ENCODE data around the gene MID1IP1.

DNA sequence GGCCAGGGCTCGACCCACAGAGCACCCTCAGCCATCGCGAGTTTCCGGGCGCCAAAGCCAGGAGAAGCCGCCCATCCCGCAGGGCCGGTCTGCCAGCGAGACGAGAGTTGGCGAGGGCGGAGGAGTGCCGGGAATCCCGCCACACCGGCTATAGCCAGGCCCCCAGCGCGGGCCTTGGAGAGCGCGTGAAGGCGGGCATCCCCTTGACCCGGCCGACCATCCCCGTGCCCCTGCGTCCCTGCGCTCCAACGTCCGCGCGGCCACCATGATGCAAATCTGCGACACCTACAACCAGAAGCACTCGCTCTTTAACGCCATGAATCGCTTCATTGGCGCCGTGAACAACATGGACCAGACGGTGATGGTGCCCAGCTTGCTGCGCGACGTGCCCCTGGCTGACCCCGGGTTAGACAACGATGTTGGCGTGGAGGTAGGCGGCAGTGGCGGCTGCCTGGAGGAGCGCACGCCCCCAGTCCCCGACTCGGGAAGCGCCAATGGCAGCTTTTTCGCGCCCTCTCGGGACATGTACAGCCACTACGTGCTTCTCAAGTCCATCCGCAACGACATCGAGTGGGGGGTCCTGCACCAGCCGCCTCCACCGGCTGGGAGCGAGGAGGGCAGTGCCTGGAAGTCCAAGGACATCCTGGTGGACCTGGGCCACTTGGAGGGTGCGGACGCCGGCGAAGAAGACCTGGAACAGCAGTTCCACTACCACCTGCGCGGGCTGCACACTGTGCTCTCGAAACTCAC is 3.6 kb downstream of the MID1IP1 start:
- TF ChIP-seq, protein P1, sequence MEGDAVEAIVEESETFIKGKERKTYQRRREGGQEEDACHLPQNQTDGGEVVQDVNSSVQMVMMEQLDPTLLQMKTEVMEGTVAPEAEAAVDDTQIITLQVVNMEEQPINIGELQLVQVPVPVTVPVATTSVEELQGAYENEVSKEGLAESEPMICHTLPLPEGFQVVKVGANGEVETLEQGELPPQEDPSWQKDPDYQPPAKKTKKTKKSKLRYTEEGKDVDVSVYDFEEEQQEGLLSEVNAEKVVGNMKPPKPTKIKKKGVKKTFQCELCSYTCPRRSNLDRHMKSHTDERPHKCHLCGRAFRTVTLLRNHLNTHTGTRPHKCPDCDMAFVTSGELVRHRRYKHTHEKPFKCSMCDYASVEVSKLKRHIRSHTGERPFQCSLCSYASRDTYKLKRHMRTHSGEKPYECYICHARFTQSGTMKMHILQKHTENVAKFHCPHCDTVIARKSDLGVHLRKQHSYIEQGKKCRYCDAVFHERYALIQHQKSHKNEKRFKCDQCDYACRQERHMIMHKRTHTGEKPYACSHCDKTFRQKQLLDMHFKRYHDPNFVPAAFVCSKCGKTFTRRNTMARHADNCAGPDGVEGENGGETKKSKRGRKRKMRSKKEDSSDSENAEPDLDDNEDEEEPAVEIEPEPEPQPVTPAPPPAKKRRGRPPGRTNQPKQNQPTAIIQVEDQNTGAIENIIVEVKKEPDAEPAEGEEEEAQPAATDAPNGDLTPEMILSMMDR (conservative IDR thresholded peaks at IDR 0.05 in 1 of 2, IDR thresholded peaks at IDR 0.05 in 1 of 2; ENCODE audit: low read depth in 1 of 2, low read length in 2 of 2), result no peak
- no peak for TF ChIP-seq EZH2 (IDR thresholded peaks at IDR 0.05; ENCODE audit: low read length, missing control alignments)

Data from fibroblast of lung (primary cell).